SK-N-SH (cell line): ENCODE data around the gene HSF4. TPM values are rescaled to one million over a fixed set of nuclear protein-coding genes. Genes with fewer than 3 reads are reported as not detected.

Source experiments
- CTCF ChIA-PET: fragments of 300-600, 350-600 bp; formaldehyde crosslinking; extraction: SDS; loops from one replicate; lab custom pipeline; 2021; lab: Yijun Ruan, JAX
- POLR2A ChIA-PET: fragments of 350-600 bp; sonication (Branson Sonifier 250); formaldehyde crosslinking; extraction: SDS; loops from one replicate; lab custom pipeline; 2020; ENCODE audit warnings: antibody characterized with exemption, inconsistent platforms; lab: Yijun Ruan, JAX
- DNase-seq: peaks from one replicate; pipeline ENCODE4 v3.0.0; 2012
- H2AFZ ChIP-seq: fragments of 200-600 bp; sonication (generic); 2 replicates; pipeline ENCODE4 v1.8.1; 2016; ENCODE audit warnings: antibody characterized with exemption, mild to moderate bottlenecking, low read depth
- H3F3A ChIP-seq: fragments of 200-600 bp; sonication (generic); replicated peaks from 2 replicates; pipeline ENCODE3; 2016; ENCODE audit warnings: antibody characterized with exemption, mild to moderate bottlenecking; ENCODE audit not compliant: insufficient read depth
- H3K27ac ChIP-seq, 2 experiments: fragments of 200-500 bp in 1 of 2; fragments of 200-600 bp in 1 of 2; sonication (Bioruptor generic) in 1 of 2; sonication (generic), shearing (Covaris generic) in 1 of 2; 2 replicates each; pipeline versions ENCODE4 v1.5.1 to v1.6.1; 2014 to 2016; ENCODE audit warnings: low read depth in 2 of 2, inconsistent platforms in 1 of 2, low read length in 1 of 2, mild to moderate bottlenecking in 1 of 2, mixed read lengths in 1 of 2
- H3K27me3 ChIP-seq: fragments of 200-600 bp; sonication (generic), shearing (Covaris generic); 2 replicates; pipeline ENCODE4 v1.6.1; 2016; ENCODE audit warnings: mixed run types; ENCODE audit not compliant: insufficient read depth
- H3K36me3 ChIP-seq, 2 experiments: fragments of 200-500 bp in 1 of 2; fragments of 200-600 bp in 1 of 2; sonication (Bioruptor generic) in 1 of 2; sonication (generic) in 1 of 2; replicated peaks in 1 of 2; 2 replicates each; pipeline versions ENCODE3 to v1.5.1; 2014 to 2016; ENCODE audit warnings: low read length in 1 of 2, mild to moderate bottlenecking in 1 of 2; ENCODE audit not compliant: insufficient read depth in 2 of 2, control insufficient read depth in 1 of 2
- H3K4me1 ChIP-seq, 2 experiments: fragments of 200-500 bp in 1 of 2; fragments of 200-600 bp in 1 of 2; sonication (Bioruptor generic) in 1 of 2; sonication (generic), shearing (Covaris generic) in 1 of 2; 2 replicates each; pipeline versions ENCODE4 v1.5.1 to v1.6.1; 2014 to 2016; ENCODE audit warnings: low read depth in 1 of 2, low read length in 1 of 2, mixed run types in 1 of 2; ENCODE audit not compliant: insufficient read depth in 2 of 2, control insufficient read depth in 1 of 2
- H3K4me2 ChIP-seq: fragments of 200-600 bp; sonication (generic), shearing (Covaris generic); 2 replicates; pipeline ENCODE4 v1.6.1; 2017; ENCODE audit warnings: mixed run types
- H3K4me3 ChIP-seq, 2 experiments: fragments of 200-500 bp in 1 of 2; fragments of 200-600 bp in 1 of 2; sonication (Bioruptor generic) in 1 of 2; sonication (generic), shearing (Covaris generic) in 1 of 2; 2 replicates each; pipeline versions ENCODE4 v1.5.1 to v1.8.1; 2014 to 2016; ENCODE audit warnings: low read depth in 2 of 2, inconsistent platforms in 1 of 2, low read length in 1 of 2, mild to moderate bottlenecking in 1 of 2, mixed read lengths in 1 of 2, moderate library complexity in 1 of 2
- H3K79me2 ChIP-seq: fragments of 200-600 bp; sonication (generic); 2 replicates; pipeline ENCODE4 v1.8.1; 2017; ENCODE audit warnings: mild to moderate bottlenecking; ENCODE audit not compliant: insufficient read depth
- H3K9ac ChIP-seq: fragments of 200-600 bp; sonication (generic); 2 replicates; pipeline ENCODE4 v1.6.1; 2017; ENCODE audit warnings: mixed run types
- H3K9me2 ChIP-seq: fragments of 200-600 bp; sonication (generic); 2 replicates; pipeline ENCODE4 v1.6.1; 2017; ENCODE audit warnings: mixed run types
- H3K9me3 ChIP-seq: fragments of 200-600 bp; sonication (generic); 2 replicates; pipeline ENCODE4 v1.6.1; 2017; ENCODE audit warnings: mixed run types, mild to moderate bottlenecking, moderate library complexity
- H4K20me1 ChIP-seq: fragments of 200-600 bp; sonication (generic); 2 replicates; pipeline ENCODE4 v1.6.1; 2017; ENCODE audit warnings: mild to moderate bottlenecking, mixed run types; ENCODE audit not compliant: insufficient read depth
- CHD2 ChIP-seq: fragments of 150-350 bp; IDR thresholded peaks from 2 replicates; pipeline ENCODE4 v1.6.1; 2018; ENCODE audit warnings: low read length; ENCODE audit not compliant: partially characterized antibody
- EP300 ChIP-seq, 2 experiments: IDR thresholded peaks; 2 replicates each; pipeline versions ENCODE4 v1.4.0 to v1.6.1; 2012; ENCODE audit warnings: borderline replicate concordance in 1 of 2, low read depth in 1 of 2, low read length in 1 of 2
- FOXM1 ChIP-seq: IDR thresholded peaks from 2 replicates; pipeline ENCODE4 v1.4.0; 2012; ENCODE audit warnings: low read depth, mild to moderate bottlenecking
- GATA2 ChIP-seq: sonication (generic); formaldehyde crosslinking; IDR thresholded peaks from 2 replicates; pipeline ENCODE4 v1.5.0; 2020; ENCODE audit warnings: mild to moderate bottlenecking, missing genetic modification reagents
- MEF2A ChIP-seq: IDR thresholded peaks from 2 replicates; pipeline ENCODE4 v1.4.0; 2012; ENCODE audit warnings: low read depth, borderline replicate concordance
- NFIC ChIP-seq: IDR thresholded peaks from 2 replicates; pipeline ENCODE4 v1.4.0; 2012; ENCODE audit warnings: borderline replicate concordance
- PBX3 ChIP-seq: IDR thresholded peaks from 2 replicates; pipeline ENCODE4; 2012
- POLR2AphosphoS5 ChIP-seq: IDR thresholded peaks from 2 replicates; pipeline ENCODE4 v1.6.1; 2012; ENCODE audit warnings: low read depth, low read length
- RCOR1 ChIP-seq: fragments of 150-350 bp; IDR thresholded peaks from 2 replicates; pipeline ENCODE4 v1.6.1; 2017; ENCODE audit warnings: antibody characterized with exemption, low read length
- REST ChIP-seq: IDR thresholded peaks from 2 replicates; pipeline ENCODE4 v1.6.1; 2012; ENCODE audit warnings: mild to moderate bottlenecking, low read depth, low read length, moderate library complexity
- RXRA ChIP-seq: IDR thresholded peaks from 2 replicates; pipeline ENCODE4 v1.4.0; 2012; ENCODE audit warnings: low read depth, mild to moderate bottlenecking, borderline replicate concordance
- SMC3 ChIP-seq: IDR thresholded peaks from 2 replicates; pipeline ENCODE4 v1.6.1; 2012; ENCODE audit warnings: low read depth, low read length, improper control_type of control experiment
- TCF12 ChIP-seq: IDR thresholded peaks from 2 replicates; pipeline ENCODE4 v1.4.0; 2012
- TEAD4 ChIP-seq: IDR thresholded peaks from 2 replicates; pipeline ENCODE4 v1.4.0; 2012; ENCODE audit warnings: mild to moderate bottlenecking, borderline replicate concordance; ENCODE audit not compliant: insufficient read depth
- USF1 ChIP-seq: IDR thresholded peaks from 2 replicates; pipeline ENCODE4 v1.4.0; 2012; ENCODE audit warnings: low read depth, borderline replicate concordance
- WGBS: methylation state at CpG from one replicate; pipeline ENCODE4 v1.1.6; 2017; ENCODE audit warnings: low lambda C conversion rate; 5-methylcytosine and 5-hydroxymethylcytosine counted together
- polyA plus RNA-seq, 3 experiments: library from polyadenylated mRNA; depleted of rRNA; stranded (reverse); fragments of >200 nt; gene quantifications; 2 replicates each; pipeline ENCODE4 v1.2.3, GENCODE V29; 2012

The HSF4 gene
- polyA plus RNA-seq, 1 of the 3 experiments (the other 2 are of a cell fraction), result 33.4 TPM

GRCh38 chr16:67167588-67167987, 3.0 kb downstream of the HSF4 start:
- H3K4me3 ChIP-seq, result no peak overlapping the region
- H3K27ac ChIP-seq, result no peak overlapping the region
- H3K9me2 ChIP-seq, result no peaks in the 10 kb centered on the region
- H3K79me2 ChIP-seq, result peaks cover 7% of the 10 kb centered on the region; the same call in 1 of the 2 replicates
- H3K9me3 ChIP-seq, result no peaks in the 10 kb centered on the region
- no peak overlapping the region for H2AFZ ChIP-seq
- H4K20me1 ChIP-seq, result no peaks in the 10 kb centered on the region
- no peak for TF ChIP-seq RXRA
- no peak for TF ChIP-seq GATA2 (CRISPR knock-in tag)
- TF ChIP-seq MEF2A, result no peak
- no peak for TF ChIP-seq PBX3
- TF ChIP-seq CHD2, result no peak
- no peak for TF ChIP-seq RCOR1
- TF ChIP-seq EP300 (IDR thresholded peaks at IDR 0.05; ENCODE audit: borderline replicate concordance in 1 of 2, low read depth in 1 of 2, low read length in 1 of 2), result no peak
- no peak for TF ChIP-seq TCF12
- TF ChIP-seq USF1, result no peak
- TF ChIP-seq NFIC, result no peak
- TF ChIP-seq SMC3, result no peak
- TF ChIP-seq POLR2AphosphoS5, result no peak
- TF ChIP-seq TEAD4, result no peak
- ChIA-PET CTCF (interaction anchor here (0.7 to 2.3 kb wide), 6 partner anchors 11 to 214 kb away, joined by 3 to 13 read pairs (median 4); no protein-coding TSS in a partner anchor), POLR2A (no interaction called here)
- H3K27me3 ChIP-seq, result no peaks in the 10 kb centered on the region
- H3K36me3 ChIP-seq, result no peaks in the 10 kb centered on the region
- no peak overlapping the region for H3K9ac ChIP-seq
- no peak overlapping the region for H3K4me2 ChIP-seq
- DNase-seq, result no peak
- H3K4me1 ChIP-seq, result peaks cover 21 to 37% of the 10 kb centered on the region in 2 experiments; a peak in 2 of 4 replicates
- 93% methylated on average over 4 of the region's 7 CpGs for WGBS
- peaks cover 19% of the 10 kb centered on the region for H3F3A ChIP-seq

GRCh38 chr16:67169011-67169451, 4.5 kb downstream of the HSF4 start:
- H3K36me3 ChIP-seq, result no peaks in the 10 kb centered on the region
- no peaks in the 10 kb centered on the region for H3K9me3 ChIP-seq
- no peak overlapping the region for H3K9ac ChIP-seq
- ChIA-PET POLR2A (interaction anchor here (1.2 to 2.6 kb wide), 3 partner anchors 8 to 58 kb away, joined by 3 to 15 read pairs (median 4); partner anchors contain the start of genes FBXL8, TMEM208 and TRADD), CTCF (interaction anchor here (0.7 to 4.1 kb wide), 15 partner anchors 9 to 274 kb away, joined by 3 to 32 read pairs (median 5); partner anchors contain the start of genes EXOC3L1, FBXL8, MATCAP1 and SLC9A5)
- no peak overlapping the region for H3K4me3 ChIP-seq
- no peaks in the 10 kb centered on the region for H4K20me1 ChIP-seq
- peaks cover 7% of the 10 kb centered on the region; the same call in 1 of the 2 replicates for H3K79me2 ChIP-seq
- no peak overlapping the region for H2AFZ ChIP-seq
- DNase-seq, result no peak
- no peaks in the 10 kb centered on the region for H3K27me3 ChIP-seq
- no peak overlapping the region for H3K4me2 ChIP-seq
- 75% methylated on average over 6 of the region's 9 CpGs for WGBS
- H3K4me1 ChIP-seq, result peaks cover 29 to 35% of the 10 kb centered on the region in 2 experiments; a peak in 3 of 4 replicates
- H3K27ac ChIP-seq, result peak overlapping the region in 1 of 2 experiments; percentile 94; a peak in 2 of 4 replicates
- TF ChIP-seq REST, result peak; percentile 76; the same call in 1 of the 2 replicates
- no peak for TF ChIP-seq FOXM1
- peaks cover 30% of the 10 kb centered on the region for H3F3A ChIP-seq
- no peaks in the 10 kb centered on the region for H3K9me2 ChIP-seq
